Uterus (tissue), 4 donors: ENCODE results near the gene CLDN7. TPM values are rescaled to one million over a fixed set of nuclear protein-coding genes. Genes with fewer than 3 reads are reported as not detected.

Experiments
- DNase-seq, 2 donors: peaks; one replicate each; pipeline ENCODE4 v3.0.0-alpha.2; 2019 to 2020
- H3K27ac ChIP-seq, 2 donors: fragments of 200-600 bp; sonication (generic); 1 replicate in 1 of 2; 2 replicates in 1 of 2; pipeline ENCODE4 v1.5.1; 2016 to 2018
- H3K27me3 ChIP-seq, 2 donors: fragments of 200-600 bp; sonication (generic); one replicate each; pipeline ENCODE4 v1.5.1; 2018 to 2019; ENCODE audit warnings: control low read depth in 1 of 2
- H3K36me3 ChIP-seq, 2 donors: fragments of 200-600 bp; sonication (generic); one replicate each; pipeline ENCODE4 v1.5.1; 2019; ENCODE audit warnings: control low read depth in 1 of 2
- H3K4me1 ChIP-seq, 2 donors: fragments of 200-600 bp; sonication (generic); one replicate each; pipeline ENCODE4 v1.5.1; 2018 to 2019; ENCODE audit warnings: control low read depth in 1 of 2
- H3K4me3 ChIP-seq, 2 donors: fragments of 200-600 bp; sonication (generic); 1 replicate in 1 of 2; 2 replicates in 1 of 2; pipeline ENCODE4 v1.5.1; 2018 to 2019; ENCODE audit warnings: mild to moderate bottlenecking in 1 of 2
- H3K9me3 ChIP-seq, 2 donors: fragments of 200-600 bp; sonication (generic); one replicate each; pipeline ENCODE4 v1.5.1; 2019; ENCODE audit warnings: control low read depth in 1 of 2
- CTCF ChIP-seq, 4 experiments: fragments of 200-600 bp in 2 of 4; fragments of 450-650 bp in 2 of 4; sonication (generic) in 2 of 4; IDR thresholded peaks; one replicate each; pipeline ENCODE4 v1.5.1; 2016 to 2019; ENCODE audit warnings: antibody characterized with exemption in 4 of 4, mild to moderate bottlenecking in 2 of 4, moderate library complexity in 1 of 4
- POLR2A ChIP-seq, 2 donors: fragments of 450-650 bp; IDR thresholded peaks; one replicate each; pipeline ENCODE4 v1.6.1; 2016; ENCODE audit warnings: antibody characterized with exemption in 2 of 2, mild to moderate bottlenecking in 1 of 2, moderate library complexity in 1 of 2
- intact Hi-C: fragments of 100-400 bp; cut with DNase I; formaldehyde crosslinking; loops from one replicate; pipeline ENCODE4 v1.15.1; 2023; ENCODE audit warnings: low total_unique reads
- total RNA-seq, 4 donors: library from RNA; depleted of rRNA in 3 of 4; stranded (reverse); fragments of >200 nt in 3 of 4; gene quantifications; one replicate each; pipeline versions ENCODE4 v1.1.0 to v1.2.4, GENCODE V29; 2014 to 2023
- donor health status: DM: yes; HTN: yes; CAD: no.

Gene CLDN7
- total RNA-seq, 4 donors from 2014 or later, result 0.29 to 24.4 (median 0.68) TPM

GRCh38 chr17:7285679-7286078, 23.4 kb upstream of the CLDN7 start:
- Histone ChIP-seq H3K9me3 (no peaks in the 10 kb centered on the region), H3K27ac (no peak overlapping the region), H3K27me3 (no peaks in the 10 kb centered on the region), H3K4me3 (no peak overlapping the region), H3K4me1 (peaks cover 0 to 11% of the 10 kb centered on the region in 2 donors), H3K36me3 (no peaks in the 10 kb centered on the region)
- TF ChIP-seq CTCF (IDR thresholded peaks at IDR 0.05) (no peak), POLR2A (IDR thresholded peaks at IDR 0.05) (no peak)
- DNase-seq, result no peak
- intact Hi-C loops, result no loop called here

GRCh38 chr17:7284911-7285310, 22.6 kb upstream of the CLDN7 start:
- Histone ChIP-seq H3K4me3 (no peak overlapping the region), H3K27me3 (no peaks in the 10 kb centered on the region), H3K27ac (no peak overlapping the region), H3K36me3 (no peaks in the 10 kb centered on the region), H3K9me3 (no peaks in the 10 kb centered on the region), H3K4me1 (peaks cover 0 to 16% of the 10 kb centered on the region in 2 donors)
- no peak for DNase-seq
- TF ChIP-seq CTCF (IDR thresholded peaks at IDR 0.05) (no peak), POLR2A (IDR thresholded peaks at IDR 0.05) (no peak)
- intact Hi-C loops, result no loop called here

- Histone ChIP-seq H3K4me1 (peaks cover 0 to 16% of the 10 kb centered on the region in 2 donors), H3K27ac (no peak overlapping the region)
Observed at GRCh38 chr17:7283471-7284216, 21.4 kb upstream of the CLDN7 start.

GRCh38 chr17:7282752-7283321, 20.6 kb upstream of the CLDN7 start:
- Histone ChIP-seq H3K4me3 (peak overlapping the region in 1 of 2 donors; percentile 42), H3K27ac (peak overlapping the region in 1 of 2 donors; percentile 75), H3K36me3 (no peaks in the 10 kb centered on the region), H3K27me3 (no peaks in the 10 kb centered on the region), H3K9me3 (no peaks in the 10 kb centered on the region), H3K4me1 (peaks cover 0 to 16% of the 10 kb centered on the region in 2 donors)
- no peak for TF ChIP-seq CTCF (IDR thresholded peaks at IDR 0.05)
- no peak for TF ChIP-seq POLR2A (IDR thresholded peaks at IDR 0.05)
- intact Hi-C loops, result no loop called here
- no peak for DNase-seq

More at GRCh38 chr17:7283471-7284216, 21.4 kb upstream of the CLDN7 start:
- DNase-seq, result no peak
- intact Hi-C loops, result no loop called here
- Histone ChIP-seq H3K36me3 (no peaks in the 10 kb centered on the region), H3K27me3 (no peaks in the 10 kb centered on the region), H3K4me3 (no peak overlapping the region), H3K9me3 (no peaks in the 10 kb centered on the region)
- TF ChIP-seq POLR2A (IDR thresholded peaks at IDR 0.05) (no peak), CTCF (IDR thresholded peaks at IDR 0.05) (no peak)
